C4-2B (cell line): Measurements from ENCODE around the gene EXD3.

Experiments used
- H3K27ac ChIP-seq: fragments of 450-650 bp; 2 replicates; pipeline ENCODE4 v1.5.1; 2017
- CTCF ChIP-seq: fragments of 450-650 bp; conservative IDR thresholded peaks from 2 replicates; pipeline ENCODE4 v1.5.1; 2017; ENCODE audit warnings: mild to moderate bottlenecking
- ZFX ChIP-seq: fragments of 450-650 bp; IDR thresholded peaks from 2 replicates; pipeline ENCODE4 v1.6.1; 2017

The EXD3 gene

GRCh38 chr9:137354845-137355760, 67.9 kb downstream of the EXD3 start:
- no peak overlapping the region for H3K27ac ChIP-seq
- TF ChIP-seq CTCF (no peak), ZFX (no peak)

GRCh38 chr9:137354153-137354844, 68.7 kb downstream of the EXD3 start:
- TF ChIP-seq CTCF = no peak
- no peak for TF ChIP-seq ZFX

GRCh38 chr9:137353223-137354152, 69.5 kb downstream of the EXD3 start:
- no peak overlapping the region for H3K27ac ChIP-seq

More at GRCh38 chr9:137354153-137354844, 68.7 kb downstream of the EXD3 start:
- H3K27ac ChIP-seq = no peak overlapping the region

GRCh38 chr9:137352511-137353222, 70.3 kb downstream of the EXD3 start:
- no peak overlapping the region for H3K27ac ChIP-seq
- TF ChIP-seq CTCF (no peak), ZFX (no peak)

More at GRCh38 chr9:137353223-137354152, 69.5 kb downstream of the EXD3 start:
- TF ChIP-seq ZFX (no peak), CTCF (no peak)

GRCh38 chr9:137351781-137352501, 71.0 kb downstream of the EXD3 start:
- no peak overlapping the region for H3K27ac ChIP-seq
- TF ChIP-seq CTCF (no peak), ZFX (no peak)
